ENCODE measurements around the gene DYNC1H1. TPM values are rescaled to one million over a fixed set of nuclear protein-coding genes. Genes with fewer than 3 reads are reported as not detected.

Gene DYNC1H1
- total RNA-seq, 1 experiment from 2014 or later = 253 TPM

- no peak for DNase-seq (ENCODE audit: low read depth in 1 of 2, low spot score in 2 of 2)
- peaks cover 12% of the 10 kb centered on the region; the same call in 1 of the 2 replicates for H3K36me3 ChIP-seq
- no peaks in the 10 kb centered on the region for H3K9me3 ChIP-seq (replicated peaks)
- H3K4me3 ChIP-seq = no peak overlapping the region
- no peak overlapping the region for H3K27ac ChIP-seq
- H3K27me3 ChIP-seq (replicated peaks) = no peaks in the 10 kb centered on the region
- H3K4me1 ChIP-seq (replicated peaks) = peaks cover 9% of the 10 kb centered on the region
Measured at GRCh38 chr14:101929096-101929495, 35.3 kb upstream of the DYNC1H1 start.

- Histone ChIP-seq H3K4me1 (replicated peaks) (peaks cover 9% of the 10 kb centered on the region), H3K27ac (no peak overlapping the region), H3K27me3 (replicated peaks) (no peaks in the 10 kb centered on the region), H3K36me3 (peaks cover 8% of the 10 kb centered on the region; the same call in 1 of the 2 replicates), H3K9me3 (replicated peaks) (no peaks in the 10 kb centered on the region), H3K4me3 (no peak overlapping the region)
- no peak for DNase-seq (ENCODE audit: low read depth in 1 of 2, low spot score in 2 of 2)
Measured at GRCh38 chr14:101929946-101930345, 34.4 kb upstream of the DYNC1H1 start.

- Histone ChIP-seq H3K27ac (no peak overlapping the region), H3K9me3 (replicated peaks) (no peaks in the 10 kb centered on the region), H3K36me3 (0 out of 2 replicates have a peak, but pooled peaks cover 4% of the 10 kb centered on the region), H3K27me3 (replicated peaks) (no peaks in the 10 kb centered on the region), H3K4me1 (replicated peaks) (peaks cover 7% of the 10 kb centered on the region), H3K4me3 (no peak overlapping the region)
- no peak for DNase-seq (ENCODE audit: low read depth in 1 of 2, low spot score in 2 of 2)
Measured at GRCh38 chr14:101932673-101933072, 31.7 kb upstream of the DYNC1H1 start.

GRCh38 chr14:101933209-101933608, 31.2 kb upstream of the DYNC1H1 start:
- Histone ChIP-seq H3K36me3 (0 out of 2 replicates have a peak, but pooled peaks cover 4% of the 10 kb centered on the region), H3K9me3 (replicated peaks) (no peaks in the 10 kb centered on the region), H3K4me1 (replicated peaks) (peaks cover 1% of the 10 kb centered on the region), H3K27me3 (replicated peaks) (no peaks in the 10 kb centered on the region), H3K4me3 (no peak overlapping the region), H3K27ac (no peak overlapping the region)
- DNase-seq (ENCODE audit: low read depth in 1 of 2, low spot score in 2 of 2) = no peak

- H3K4me3 ChIP-seq = no peak overlapping the region
- no peak for DNase-seq (ENCODE audit: low read depth in 1 of 2, low spot score in 2 of 2)
- no peak overlapping the region for H3K27ac ChIP-seq
- no peaks in the 10 kb centered on the region for H3K36me3 ChIP-seq
- H3K4me1 ChIP-seq (replicated peaks) = no peaks in the 10 kb centered on the region
- no peaks in the 10 kb centered on the region for H3K9me3 ChIP-seq (replicated peaks)
- no peaks in the 10 kb centered on the region for H3K27me3 ChIP-seq (replicated peaks)
Measured at GRCh38 chr14:101934601-101935150, 29.7 kb upstream of the DYNC1H1 start.

- no peaks in the 10 kb centered on the region for H3K4me1 ChIP-seq (replicated peaks)
- DNase-seq (ENCODE audit: low read depth in 1 of 2, low spot score in 2 of 2) = no peak
- H3K9me3 ChIP-seq (replicated peaks) = no peaks in the 10 kb centered on the region
- H3K27ac ChIP-seq = no peak overlapping the region
- no peaks in the 10 kb centered on the region for H3K27me3 ChIP-seq (replicated peaks)
- no peak overlapping the region for H3K4me3 ChIP-seq
- H3K36me3 ChIP-seq = no peaks in the 10 kb centered on the region
Measured at GRCh38 chr14:101937926-101938767, 26.2 kb upstream of the DYNC1H1 start.

- no peak for DNase-seq (ENCODE audit: low read depth in 1 of 2, low spot score in 2 of 2)
- Histone ChIP-seq H3K9me3 (replicated peaks) (no peaks in the 10 kb centered on the region), H3K36me3 (no peaks in the 10 kb centered on the region), H3K4me3 (no peak overlapping the region), H3K27me3 (replicated peaks) (no peaks in the 10 kb centered on the region), H3K27ac (no peak overlapping the region), H3K4me1 (replicated peaks) (no peaks in the 10 kb centered on the region)
Measured at GRCh38 chr14:101939646-101940170, 24.7 kb upstream of the DYNC1H1 start.

- Histone ChIP-seq H3K4me1 (replicated peaks) (peaks cover 9% of the 10 kb centered on the region), H3K27me3 (replicated peaks) (no peaks in the 10 kb centered on the region), H3K27ac (no peak overlapping the region), H3K9me3 (replicated peaks) (no peaks in the 10 kb centered on the region), H3K36me3 (no peaks in the 10 kb centered on the region), H3K4me3 (no peak overlapping the region)
- DNase-seq (ENCODE audit: low read depth in 1 of 2, low spot score in 2 of 2) = no peak
Measured at GRCh38 chr14:101944451-101944850, 19.9 kb upstream of the DYNC1H1 start.

- Histone ChIP-seq H3K4me1 (replicated peaks) (peaks cover 10% of the 10 kb centered on the region), H3K27ac (no peak overlapping the region), H3K27me3 (replicated peaks) (no peaks in the 10 kb centered on the region), H3K36me3 (no peaks in the 10 kb centered on the region), H3K4me3 (no peak overlapping the region), H3K9me3 (replicated peaks) (no peaks in the 10 kb centered on the region)
- DNase-seq (ENCODE audit: low read depth in 1 of 2, low spot score in 2 of 2) = no peak
Measured at GRCh38 chr14:101945171-101945570, 19.2 kb upstream of the DYNC1H1 start.

- H3K4me3 ChIP-seq = peak overlapping the region; percentile 58
Measured at GRCh38 chr14:101947577-101947903, 16.8 kb upstream of the DYNC1H1 start.

GRCh38 chr14:101947904-101948665, 16.3 kb upstream of the DYNC1H1 start:
- Histone ChIP-seq H3K36me3 (no peaks in the 10 kb centered on the region), H3K9me3 (replicated peaks) (no peaks in the 10 kb centered on the region), H3K4me1 (replicated peaks) (peaks cover 10% of the 10 kb centered on the region), H3K27ac (peak overlapping the region; percentile 70), H3K4me3 (peak overlapping the region; percentile 58), H3K27me3 (replicated peaks) (no peaks in the 10 kb centered on the region)
- peak; percentile 99 for DNase-seq (ENCODE audit: low read depth in 1 of 2, low spot score in 2 of 2)

More at GRCh38 chr14:101947577-101947903, 16.8 kb upstream of the DYNC1H1 start:
- Histone ChIP-seq H3K9me3 (replicated peaks) (no peaks in the 10 kb centered on the region), H3K36me3 (no peaks in the 10 kb centered on the region), H3K27me3 (replicated peaks) (no peaks in the 10 kb centered on the region), H3K4me1 (replicated peaks) (peaks cover 10% of the 10 kb centered on the region), H3K27ac (peak overlapping the region; percentile 67)
- DNase-seq (ENCODE audit: low read depth in 1 of 2, low spot score in 2 of 2) = no peak

GRCh38 chr14:101948666-101949216, 15.6 kb upstream of the DYNC1H1 start:
- Histone ChIP-seq H3K4me3 (peak overlapping the region; percentile 58), H3K27me3 (replicated peaks) (no peaks in the 10 kb centered on the region), H3K9me3 (replicated peaks) (no peaks in the 10 kb centered on the region), H3K27ac (peak overlapping the region; percentile 70), H3K4me1 (replicated peaks) (peaks cover 10% of the 10 kb centered on the region), H3K36me3 (no peaks in the 10 kb centered on the region)
- no peak for DNase-seq (ENCODE audit: low read depth in 1 of 2, low spot score in 2 of 2)

GRCh38 chr14:101950100-101950499, 14.3 kb upstream of the DYNC1H1 start:
- H3K9me3 ChIP-seq (replicated peaks) = no peaks in the 10 kb centered on the region
- no peak overlapping the region for H3K27ac ChIP-seq
- H3K4me1 ChIP-seq (replicated peaks) = peaks cover 10% of the 10 kb centered on the region
- H3K27me3 ChIP-seq (replicated peaks) = no peaks in the 10 kb centered on the region
- no peak overlapping the region for H3K4me3 ChIP-seq
- no peak for DNase-seq (ENCODE audit: low read depth in 1 of 2, low spot score in 2 of 2)
- H3K36me3 ChIP-seq = no peaks in the 10 kb centered on the region
